GF-D8 (cell line): Measurements from ENCODE around the gene PMP22.
A peak's percentile ranks its signal among the peaks of the same experiment; 100 is the strongest.
"Not testable (repeated sequence)": the region's sequence is repeated elsewhere in the genome, so short reads cannot be mapped to it uniquely, and the experiment has no call there.

Source experiments
- DNase-seq: peaks from one replicate; lab custom pipeline; 2025; lab: John Stamatoyannopoulos, UW

PMP22 gene

DNA sequence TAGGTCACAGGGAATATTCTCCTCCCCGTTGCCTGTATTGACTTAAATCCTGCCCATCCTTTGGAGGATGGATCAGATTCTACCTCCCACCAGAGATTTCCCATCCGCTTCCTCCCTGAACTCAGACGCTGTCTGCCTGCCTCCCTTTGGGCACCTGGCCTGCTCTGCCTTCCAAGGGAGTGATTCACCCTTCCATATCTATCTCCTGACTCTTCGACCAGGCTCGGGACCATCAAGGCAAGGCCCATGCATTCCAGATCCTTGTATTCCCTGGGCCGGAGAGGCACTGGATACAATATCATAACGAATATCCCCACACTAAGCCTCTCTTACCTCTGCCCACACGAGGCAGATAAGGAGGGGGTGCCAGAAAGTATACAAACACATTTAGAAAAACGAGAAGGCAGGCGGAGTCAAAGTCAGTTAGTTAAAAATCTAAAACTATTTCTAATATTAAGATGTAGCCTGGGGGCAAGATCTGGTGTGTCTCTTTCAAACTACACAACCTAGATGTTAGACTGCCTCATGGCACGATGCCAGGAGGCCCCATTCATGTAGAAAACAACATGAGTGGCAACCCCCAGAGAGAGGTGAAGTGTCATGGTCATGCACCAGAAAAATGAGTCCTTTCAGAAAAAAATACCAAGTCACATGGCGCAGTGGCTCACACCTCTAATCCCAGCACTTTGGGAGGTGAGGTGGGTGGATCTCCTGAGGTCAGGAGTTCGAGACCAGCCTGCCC is 9.2 kb downstream of the PMP22 start:
- no peak for DNase-seq

DNA sequence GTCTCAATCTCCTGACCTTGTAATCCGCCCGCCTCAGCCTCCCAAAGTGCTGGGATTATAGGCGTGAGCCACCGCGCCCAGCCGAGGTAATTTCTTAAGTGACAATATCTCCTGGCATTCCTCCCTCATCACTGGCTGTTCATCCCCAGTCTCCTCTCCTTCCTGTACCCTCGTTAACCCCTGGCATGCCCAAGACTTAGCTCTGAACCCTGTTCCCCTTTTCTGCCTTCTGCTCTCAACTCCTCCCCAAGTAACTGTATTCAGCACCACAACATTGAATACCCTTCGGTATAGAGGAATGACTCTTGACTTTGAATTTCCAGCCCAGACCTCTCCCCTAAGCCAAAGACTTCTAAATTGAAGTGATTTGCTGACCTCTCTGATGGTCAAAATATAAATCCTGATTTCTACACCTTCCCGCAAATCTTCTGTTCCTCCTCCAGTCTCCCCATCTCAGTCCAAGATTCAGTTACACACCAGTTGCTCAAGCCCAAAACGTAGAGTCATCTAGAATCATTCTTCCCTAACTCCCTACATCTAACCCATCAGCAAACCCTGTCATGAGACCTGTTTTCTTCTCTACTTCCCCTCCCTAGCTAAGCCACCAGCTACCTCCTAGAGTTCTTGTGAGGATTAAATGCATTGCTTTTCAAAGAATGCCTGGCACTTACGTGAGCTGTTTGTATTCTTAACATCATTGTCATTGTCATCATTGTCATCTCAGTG is 14.8 kb downstream of the PMP22 start:
- no peak for DNase-seq

DNA sequence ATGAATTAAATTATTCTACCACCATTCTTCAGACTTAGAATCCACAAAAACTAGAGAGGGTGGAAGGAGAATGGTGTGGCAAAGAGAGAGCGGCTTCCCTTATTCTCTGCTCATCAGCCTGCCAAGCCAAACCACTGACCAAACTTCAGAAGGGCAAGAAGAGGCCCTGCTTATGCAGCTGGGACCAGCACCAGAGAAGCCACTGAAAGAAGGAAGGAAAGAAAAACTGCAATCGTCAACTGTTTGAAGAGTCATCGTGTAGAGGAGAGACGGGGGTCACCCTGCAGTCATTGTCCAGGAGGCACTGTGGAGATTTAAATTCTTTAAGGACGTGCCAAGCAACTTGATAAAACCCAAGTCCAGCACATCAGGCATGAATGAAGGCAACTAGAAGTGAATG is 15.6 kb downstream of the PMP22 start:
- no peak for DNase-seq

DNA sequence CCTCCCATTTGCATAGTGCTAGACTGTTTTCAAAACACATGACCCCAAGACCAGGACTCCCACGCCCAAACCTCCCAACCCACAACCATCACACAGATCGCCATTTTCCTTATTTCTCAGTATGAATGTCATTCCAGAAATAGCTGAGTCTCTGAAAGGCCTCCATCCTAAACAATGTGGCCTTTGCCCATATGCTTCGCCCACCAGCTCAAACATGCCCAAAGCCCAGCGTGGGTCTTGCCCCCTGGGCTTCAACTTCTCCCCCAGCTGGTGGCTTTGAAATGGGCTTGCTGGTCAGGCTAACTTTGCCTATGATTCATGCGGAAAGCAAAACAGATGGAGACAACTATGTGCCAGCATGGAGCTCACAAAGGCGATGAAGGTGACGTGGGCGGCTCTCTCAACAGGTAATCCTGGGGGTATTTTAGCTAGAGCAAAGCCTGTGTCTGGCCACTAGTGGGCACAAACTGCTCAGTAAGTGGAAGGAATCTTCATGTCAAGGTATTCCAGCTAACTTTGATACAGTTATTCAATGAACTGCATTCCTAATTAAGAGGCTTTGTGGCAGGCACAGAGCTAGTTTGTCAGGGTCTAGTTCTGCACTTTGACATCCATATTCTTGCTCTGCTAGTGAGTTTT is 17.1 kb downstream of the PMP22 start:
- DNase-seq = no peak

DNA sequence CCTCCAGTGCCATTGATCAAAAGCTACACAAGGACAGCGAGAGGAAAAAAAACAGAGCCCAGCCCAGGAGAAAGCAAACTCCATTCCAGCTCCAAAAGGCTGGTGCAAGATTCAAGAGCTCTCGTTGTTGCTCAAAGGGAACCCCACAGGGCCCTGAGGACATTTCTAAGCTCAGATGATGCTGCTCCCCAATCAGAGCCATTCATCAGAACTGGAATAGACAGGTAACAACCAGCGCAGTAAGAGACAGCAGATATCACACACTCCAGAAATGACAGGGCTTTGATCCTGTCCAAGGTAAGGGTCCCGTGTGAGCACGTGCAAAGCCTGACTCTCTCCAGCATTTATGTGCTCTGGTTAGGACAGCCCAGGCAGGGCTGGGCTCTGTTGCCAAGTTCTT is 20.1 kb downstream of the PMP22 start:
- DNase-seq = no peak

DNA sequence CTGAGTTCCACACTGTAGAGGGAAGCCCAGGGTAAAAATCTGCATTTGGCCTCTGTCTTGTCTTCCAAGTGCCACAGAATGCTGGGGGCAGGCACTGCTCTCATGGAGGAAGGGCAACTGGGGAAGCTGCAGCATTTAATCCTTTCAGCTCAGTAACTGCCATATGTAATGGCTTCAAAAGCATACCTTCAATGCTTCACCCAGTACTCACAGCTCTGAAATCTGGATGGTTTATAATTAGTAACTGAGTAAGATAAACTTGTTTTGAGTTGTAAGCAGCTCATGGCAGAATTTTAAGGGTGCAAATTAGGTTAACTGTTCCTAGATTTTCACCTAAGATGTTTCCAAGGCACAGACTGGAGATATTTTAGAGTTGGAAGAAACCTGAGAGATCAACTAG is 24.5 kb downstream of the PMP22 start:
- no peak for DNase-seq

DNA sequence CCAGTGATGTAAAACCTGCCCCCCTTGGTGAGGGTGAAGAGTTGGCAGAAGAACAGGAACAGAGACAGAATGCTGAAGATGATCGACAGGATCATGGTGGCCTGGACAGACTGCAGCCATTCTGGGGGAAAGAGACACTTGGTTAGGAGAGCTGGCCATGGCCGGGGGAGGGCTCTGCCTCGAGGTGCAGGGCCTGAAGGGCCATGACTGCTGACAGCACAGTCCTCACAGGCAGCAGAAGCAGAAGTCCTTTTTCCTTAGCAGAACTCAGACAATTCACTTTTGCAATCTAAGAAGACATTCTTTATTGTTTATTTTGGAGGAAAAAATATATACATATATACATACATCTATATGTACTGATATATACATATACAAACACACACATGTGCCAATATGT is 25.6 kb downstream of the PMP22 start:
- no peak for DNase-seq

DNA sequence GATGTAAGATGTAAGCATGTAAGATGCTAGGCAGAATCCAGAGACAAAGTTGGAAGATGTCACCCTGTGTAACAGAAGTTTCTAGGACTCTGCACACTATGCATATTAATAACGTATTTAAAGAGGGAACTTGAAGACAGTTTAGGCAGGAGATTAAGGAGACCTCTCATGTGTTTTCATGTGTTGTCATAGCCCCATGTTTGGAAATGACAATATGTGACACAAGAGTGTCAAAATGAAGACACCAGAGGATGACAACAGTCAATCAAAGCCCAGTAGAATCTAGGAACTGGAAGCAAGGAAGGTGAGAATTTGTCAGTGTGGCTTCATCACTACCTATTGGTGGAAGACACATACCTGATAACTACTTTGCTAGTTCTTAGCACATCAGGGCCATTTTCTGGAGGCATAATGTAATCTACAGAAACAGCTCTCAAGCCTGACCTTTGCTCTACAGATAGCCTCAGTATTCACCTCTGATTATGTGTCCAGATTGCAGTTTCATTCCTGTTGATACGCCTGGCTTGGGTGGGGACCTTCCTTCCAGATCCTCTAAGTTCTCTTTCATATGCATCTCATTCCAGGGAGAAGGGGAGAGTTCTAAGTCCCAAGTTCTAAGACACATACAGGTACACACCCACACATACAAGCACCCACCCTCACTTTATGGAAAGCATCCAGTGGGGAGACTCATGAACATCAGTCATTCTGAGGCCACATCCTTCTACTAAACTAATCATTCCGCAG is 26.3 kb downstream of the PMP22 start:
- no peak for DNase-seq

DNA sequence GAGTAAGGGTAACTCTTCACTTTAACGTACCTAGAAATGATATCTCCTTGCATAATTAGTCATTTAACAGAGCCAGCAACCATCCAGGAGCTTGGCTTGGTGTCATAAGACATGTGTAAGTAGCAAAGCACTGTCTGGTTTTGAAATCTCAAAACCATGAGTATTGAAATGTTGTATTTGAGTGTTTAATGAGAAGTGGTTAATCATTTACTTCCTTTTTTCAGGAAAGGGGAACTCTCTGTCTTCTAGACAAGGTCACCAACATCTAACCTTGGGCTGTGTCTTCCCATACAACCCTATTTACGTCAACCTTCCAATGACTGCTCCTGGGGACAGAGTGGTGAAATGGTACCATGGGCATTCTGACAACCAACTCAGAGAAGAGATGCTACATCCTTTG is 27.1 kb downstream of the PMP22 start:
- peak; percentile 66 for DNase-seq

DNA sequence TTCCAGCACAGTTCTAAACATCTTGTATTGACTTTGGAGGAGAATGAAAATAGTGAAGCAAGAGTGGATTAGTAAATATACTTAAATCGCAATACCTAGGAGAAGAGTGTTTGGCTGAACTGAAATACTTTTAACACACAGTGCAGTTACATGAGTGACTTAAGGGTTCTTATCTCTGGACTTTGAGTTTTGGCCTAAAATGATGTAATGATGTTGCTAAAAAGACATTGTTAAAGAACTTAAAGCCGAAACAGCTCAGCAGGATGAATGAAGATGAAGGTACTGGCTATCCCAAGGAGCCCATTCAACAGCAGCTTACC is 28.1 kb downstream of the PMP22 start:
- DNase-seq = no peak

DNA sequence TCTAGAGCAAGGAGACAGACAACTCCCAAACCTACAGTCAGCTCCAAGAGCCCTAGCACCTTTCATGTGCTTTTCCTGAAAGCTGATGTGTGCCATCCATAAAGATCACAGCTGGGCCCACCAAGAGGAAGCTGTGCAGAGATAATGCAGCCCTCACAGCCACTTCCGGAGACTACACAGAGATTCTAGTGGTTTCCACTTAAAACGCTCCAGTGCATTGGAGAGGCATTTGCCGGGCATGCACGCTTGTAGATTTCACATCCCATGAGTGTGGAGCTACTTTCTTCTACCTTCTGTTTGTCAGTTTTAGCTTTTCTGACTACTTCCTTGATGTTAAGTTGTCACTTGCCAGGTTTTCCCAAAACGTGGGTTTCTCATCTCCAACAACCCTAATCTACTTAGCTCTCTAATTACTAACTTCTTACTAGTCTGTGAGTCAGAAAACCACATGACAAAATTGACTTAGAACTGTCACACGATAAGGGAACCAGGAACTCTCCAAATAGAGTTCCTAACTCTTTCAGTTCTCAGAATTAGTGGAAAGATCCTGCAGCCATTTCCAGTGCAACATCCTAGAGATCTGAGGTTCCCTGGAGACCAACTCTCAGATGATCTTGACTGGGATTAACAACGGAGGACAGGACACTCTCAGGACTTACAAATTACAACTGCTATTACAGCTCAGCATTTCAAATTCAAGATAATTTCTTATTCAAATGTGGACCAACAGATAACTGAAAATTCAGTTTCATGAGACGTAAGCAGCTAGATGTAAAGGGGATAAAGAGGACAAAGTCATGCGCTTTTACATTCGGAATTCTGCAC is 28.6 kb downstream of the PMP22 start:
- DNase-seq = peak; percentile 53

DNA sequence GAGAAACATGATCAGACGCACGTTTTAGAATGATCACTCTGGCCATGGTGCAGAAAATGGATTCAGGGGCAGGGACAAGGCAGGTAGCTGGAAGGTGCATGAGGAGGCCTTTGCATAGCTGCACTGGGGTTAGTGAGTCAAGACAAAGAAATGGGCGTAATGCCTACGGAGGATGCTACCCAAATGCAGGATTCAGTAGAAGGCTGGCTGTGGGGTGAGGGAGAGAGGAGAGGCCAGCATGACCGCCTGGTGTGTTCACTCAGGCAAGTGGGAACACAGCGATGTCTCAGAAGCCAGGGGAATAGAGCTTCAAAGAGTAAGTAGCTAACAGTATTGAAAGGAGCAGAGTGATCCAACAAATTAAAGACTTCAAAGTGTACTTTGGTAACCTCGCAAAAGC is 31.2 kb downstream of the PMP22 start:
- no peak for DNase-seq

DNA sequence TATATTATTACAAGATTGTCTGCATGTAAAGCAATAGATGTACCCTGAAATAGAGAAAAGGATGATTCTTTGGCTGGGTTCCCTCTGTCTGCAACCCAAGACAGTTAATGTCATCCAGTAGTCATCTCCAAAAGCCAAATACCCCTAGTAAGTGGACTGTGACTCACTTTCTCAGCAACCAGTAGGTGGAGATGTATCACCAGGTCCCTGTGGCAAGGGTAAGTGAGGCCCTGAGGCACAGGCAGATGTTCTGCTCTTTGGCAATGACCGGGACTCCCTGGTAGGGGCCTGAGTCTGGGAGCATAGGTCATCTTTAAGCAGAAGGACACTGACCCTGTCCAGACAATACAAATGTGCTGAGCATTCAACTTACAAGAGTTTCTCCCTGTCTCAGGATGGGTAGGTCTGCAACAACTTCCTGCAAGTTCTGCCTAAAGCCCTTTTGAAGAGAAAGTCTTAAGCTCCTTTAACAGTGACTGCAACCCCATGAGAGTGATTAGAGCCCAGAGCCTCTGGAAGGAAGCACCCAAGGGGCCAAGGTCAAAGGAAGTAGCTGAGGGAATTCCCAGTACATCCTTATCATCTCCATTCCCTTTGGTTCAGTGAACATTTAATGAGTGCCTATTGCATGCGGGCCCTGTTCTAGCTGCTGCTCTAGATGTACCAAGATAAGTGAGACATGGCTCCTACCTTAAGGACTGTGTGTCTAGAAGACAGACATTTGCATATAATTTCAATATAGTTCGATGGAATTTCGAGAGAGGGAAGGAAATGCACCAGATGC is 31.9 kb downstream of the PMP22 start:
- DNase-seq = no peak

DNA sequence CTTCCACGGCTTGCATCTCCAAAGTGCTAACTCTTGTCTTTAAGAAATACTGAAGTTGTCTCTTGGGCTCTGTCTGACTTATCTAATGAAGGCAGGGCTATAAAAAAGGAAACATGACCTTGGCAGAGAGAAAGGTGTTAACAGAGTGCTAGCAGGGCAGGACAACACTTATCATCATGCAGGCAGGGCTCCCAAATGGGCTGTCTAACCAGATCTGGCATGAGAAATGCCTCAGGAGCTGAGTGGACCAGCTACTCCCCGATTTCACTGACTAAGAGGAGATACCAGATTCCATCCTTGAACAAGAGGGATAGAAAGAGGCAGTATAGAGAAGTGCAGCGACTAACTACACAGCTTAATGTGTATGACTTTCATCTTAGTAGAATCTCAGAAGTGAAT is 32.6 kb downstream of the PMP22 start:
- no peak for DNase-seq

DNA sequence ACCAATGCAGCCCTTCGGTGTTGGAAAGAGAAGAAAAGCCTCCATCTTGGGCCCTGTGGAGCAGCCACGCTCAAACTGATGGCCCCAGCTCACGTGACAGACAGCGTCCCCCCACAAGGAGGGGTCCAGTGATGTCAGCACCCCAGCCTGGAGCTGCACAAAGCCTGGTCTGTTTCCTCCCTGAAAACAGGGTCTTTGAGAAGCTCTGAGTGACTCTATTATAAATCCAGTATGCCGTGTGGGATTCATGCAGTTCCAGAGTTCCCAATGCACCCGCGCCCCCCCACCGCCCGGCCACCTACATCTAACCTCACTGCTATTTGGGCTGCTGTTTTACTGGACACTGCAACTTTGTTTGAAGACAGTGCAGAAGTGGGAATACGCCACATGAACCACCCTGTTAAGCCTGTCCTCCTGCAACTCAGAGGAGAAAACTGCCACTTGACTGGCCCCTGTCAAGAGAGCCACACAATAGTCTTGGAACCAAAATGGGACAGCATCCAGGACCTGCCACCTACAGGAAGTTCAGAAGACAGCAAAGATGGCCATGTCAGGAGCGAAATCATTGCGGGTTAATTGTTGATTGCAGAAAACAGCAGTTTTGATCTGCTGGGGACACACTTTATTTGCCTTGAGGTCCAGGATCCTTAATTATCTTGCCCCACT is 33.1 kb downstream of the PMP22 start:
- no peak for DNase-seq

DNA sequence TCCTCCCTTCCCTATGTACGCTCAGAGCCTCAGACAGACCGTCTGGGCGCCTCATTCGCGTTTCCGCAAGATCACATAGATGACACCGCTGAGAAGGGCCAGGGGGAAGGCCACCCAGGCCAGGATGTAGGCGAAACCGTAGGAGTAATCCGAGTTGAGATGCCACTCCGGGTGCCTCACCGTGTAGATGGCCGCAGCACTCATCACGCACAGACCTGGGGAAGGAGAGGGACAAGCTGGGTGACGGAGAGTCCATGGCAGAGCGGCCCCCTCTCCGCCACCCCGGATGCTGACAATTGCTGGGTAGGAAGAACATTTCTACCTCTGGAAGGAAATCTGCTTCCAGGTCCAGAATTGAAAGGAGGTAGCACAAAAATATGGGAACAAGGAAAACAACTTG is 34.3 kb downstream of the PMP22 start:
- DNase-seq = no peak

DNA sequence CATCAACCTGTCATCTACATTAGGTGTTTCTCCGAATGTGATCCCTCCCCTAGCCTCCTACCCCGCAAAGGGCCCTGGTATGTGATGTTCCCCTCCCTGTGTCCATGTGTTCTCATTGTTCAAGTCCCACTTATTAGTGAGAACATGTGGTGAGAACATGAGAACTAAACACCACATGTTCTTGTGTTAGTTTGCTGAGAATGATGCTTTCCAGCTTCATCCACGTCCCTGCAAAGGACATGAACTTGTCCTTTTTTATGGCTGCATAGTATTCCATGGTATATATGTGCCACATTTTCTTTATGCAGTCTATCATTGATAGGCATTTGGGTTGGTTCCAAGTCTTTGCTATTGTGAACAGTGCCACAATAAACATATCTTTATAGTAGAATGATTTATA is 43.3 kb downstream of the PMP22 start:
- DNase-seq = not testable (repeated sequence)

DNA sequence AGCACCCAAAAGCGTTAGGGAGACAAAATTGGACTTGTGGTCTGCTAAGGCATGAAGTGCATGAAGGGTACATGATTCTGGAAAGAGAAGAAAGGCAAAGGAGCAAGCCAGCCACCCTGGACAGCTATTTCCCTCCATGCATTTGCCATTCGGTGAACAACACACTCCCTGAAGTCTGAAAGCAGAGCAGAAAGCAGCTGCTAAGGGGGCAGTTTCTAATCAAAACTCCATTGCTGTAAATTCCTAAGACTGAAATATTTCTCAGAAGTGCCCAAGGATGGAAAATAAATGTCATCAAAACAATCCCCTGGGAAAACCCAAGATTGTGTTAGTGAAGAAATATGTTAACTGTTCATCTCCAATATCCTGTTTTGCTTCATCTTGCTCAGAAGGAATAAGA is 44.3 kb downstream of the PMP22 start:
- no peak for DNase-seq

DNA sequence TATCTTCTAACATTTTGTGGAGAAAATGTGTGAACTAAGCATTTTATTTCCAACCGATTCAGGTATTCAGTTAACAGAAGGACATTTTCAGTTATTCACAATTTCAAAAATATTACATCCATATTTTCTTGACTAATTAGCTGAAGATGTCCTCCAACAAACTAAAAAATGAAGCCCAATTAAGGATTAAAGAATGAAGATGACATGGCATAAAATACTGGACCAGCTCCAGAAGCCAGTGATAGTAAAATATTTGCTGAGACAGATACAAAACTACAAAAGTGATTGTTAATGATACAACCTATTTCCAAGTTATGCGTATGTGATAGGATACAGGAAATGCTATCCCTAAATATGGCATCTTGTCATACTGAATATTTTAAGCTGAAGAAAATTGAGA is 48.6 kb downstream of the PMP22 start:
- DNase-seq = no peak

DNA sequence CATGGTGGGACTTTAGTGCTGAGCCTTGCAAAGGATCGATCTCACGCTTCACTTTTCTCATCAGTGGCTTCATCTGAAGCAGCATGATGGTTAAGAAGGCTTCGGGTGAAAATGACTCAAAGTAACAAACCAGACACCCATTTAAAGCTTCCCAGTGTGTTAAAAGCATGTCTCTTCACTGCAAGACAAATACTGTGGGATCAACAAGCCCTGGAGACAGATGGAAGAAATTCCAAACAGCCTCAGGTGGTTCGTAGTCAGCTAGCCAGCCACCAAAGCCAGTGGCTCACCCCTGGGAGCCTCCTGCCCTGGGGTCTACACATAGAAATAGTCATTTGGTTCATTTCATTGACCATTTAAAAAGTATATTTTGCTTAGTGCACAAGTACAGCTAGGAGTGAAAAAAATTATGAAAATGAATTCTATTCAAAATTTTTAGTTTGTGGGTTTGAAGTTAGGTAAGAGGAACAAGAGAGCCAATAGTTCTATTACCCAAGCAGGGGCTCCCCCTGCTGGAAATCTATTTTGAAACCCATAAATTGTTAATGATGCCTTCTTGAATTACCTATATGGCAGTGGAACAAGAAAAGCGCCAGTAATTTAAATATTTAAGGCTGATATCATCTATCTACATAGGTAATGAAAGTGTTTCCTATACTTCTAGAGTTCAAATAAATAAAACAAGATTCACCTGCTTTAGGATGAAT is 51.6 kb downstream of the PMP22 start:
- DNase-seq = no peak
